Regular cardiac myocyte (primary cell): ENCODE measurements around the gene SARDH. TPM values are rescaled to one million over a fixed set of nuclear protein-coding genes. Genes with fewer than 3 reads are reported as not detected.

Experiments
- total RNA-seq: library from RNA; depleted of rRNA; stranded (reverse); fragments of >200 nt; gene quantifications from 2 replicates; pipeline ENCODE4 v1.2.3, GENCODE V29; 2014

SARDH gene, protein sequence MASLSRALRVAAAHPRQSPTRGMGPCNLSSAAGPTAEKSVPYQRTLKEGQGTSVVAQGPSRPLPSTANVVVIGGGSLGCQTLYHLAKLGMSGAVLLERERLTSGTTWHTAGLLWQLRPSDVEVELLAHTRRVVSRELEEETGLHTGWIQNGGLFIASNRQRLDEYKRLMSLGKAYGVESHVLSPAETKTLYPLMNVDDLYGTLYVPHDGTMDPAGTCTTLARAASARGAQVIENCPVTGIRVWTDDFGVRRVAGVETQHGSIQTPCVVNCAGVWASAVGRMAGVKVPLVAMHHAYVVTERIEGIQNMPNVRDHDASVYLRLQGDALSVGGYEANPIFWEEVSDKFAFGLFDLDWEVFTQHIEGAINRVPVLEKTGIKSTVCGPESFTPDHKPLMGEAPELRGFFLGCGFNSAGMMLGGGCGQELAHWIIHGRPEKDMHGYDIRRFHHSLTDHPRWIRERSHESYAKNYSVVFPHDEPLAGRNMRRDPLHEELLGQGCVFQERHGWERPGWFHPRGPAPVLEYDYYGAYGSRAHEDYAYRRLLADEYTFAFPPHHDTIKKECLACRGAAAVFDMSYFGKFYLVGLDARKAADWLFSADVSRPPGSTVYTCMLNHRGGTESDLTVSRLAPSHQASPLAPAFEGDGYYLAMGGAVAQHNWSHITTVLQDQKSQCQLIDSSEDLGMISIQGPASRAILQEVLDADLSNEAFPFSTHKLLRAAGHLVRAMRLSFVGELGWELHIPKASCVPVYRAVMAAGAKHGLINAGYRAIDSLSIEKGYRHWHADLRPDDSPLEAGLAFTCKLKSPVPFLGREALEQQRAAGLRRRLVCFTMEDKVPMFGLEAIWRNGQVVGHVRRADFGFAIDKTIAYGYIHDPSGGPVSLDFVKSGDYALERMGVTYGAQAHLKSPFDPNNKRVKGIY
- total RNA-seq, result 9.6 and 12.8 TPM in 2 replicates

DNA sequence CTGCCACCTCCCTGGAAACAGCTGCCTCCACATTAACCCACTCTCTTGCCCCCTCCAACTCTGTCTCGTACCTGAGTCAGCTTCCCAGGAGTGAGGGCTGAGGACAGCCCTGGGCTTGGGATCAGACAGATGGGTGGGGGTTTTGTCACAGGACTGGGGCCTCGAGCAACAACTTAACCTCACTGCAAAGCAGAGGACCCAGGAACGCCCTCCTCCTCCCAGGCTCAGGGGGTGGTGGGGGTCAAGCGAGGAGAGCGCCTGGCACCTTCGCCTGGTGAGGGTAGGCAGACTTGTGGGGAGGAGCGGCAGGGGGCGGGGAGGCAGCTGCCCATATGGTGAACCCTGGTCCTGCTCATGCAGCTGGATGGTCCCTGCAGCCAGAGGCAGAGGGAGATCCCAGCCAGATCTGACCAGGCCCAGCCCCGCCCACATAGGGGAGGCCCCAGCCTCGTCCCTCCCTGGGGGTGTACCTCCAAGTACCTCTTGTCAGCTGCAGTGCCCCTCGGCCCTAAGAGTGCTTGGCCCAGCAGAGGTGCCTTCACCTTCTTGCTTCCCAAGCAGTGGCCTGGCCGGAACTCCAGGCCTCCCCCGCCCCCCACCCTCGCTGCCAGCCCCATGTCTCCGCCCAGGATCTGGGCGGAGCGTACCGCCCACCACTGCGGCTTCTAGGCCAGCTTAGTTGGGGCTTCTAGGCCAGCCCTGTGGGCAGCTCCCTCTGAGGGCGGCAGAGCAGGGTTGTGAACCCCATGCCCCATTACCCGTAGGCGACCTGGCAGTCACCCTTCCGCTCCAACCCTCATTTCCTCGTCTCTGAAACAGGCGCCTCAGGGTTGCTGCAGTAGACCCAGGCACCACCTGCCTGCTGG lies at the start of gene SARDH:
TSS of gene SARDH (minus strand) at position 579 of the 866 bp plus-strand sequence. CDS start 4,179 bp downstream, outside the sequence.

DNA sequence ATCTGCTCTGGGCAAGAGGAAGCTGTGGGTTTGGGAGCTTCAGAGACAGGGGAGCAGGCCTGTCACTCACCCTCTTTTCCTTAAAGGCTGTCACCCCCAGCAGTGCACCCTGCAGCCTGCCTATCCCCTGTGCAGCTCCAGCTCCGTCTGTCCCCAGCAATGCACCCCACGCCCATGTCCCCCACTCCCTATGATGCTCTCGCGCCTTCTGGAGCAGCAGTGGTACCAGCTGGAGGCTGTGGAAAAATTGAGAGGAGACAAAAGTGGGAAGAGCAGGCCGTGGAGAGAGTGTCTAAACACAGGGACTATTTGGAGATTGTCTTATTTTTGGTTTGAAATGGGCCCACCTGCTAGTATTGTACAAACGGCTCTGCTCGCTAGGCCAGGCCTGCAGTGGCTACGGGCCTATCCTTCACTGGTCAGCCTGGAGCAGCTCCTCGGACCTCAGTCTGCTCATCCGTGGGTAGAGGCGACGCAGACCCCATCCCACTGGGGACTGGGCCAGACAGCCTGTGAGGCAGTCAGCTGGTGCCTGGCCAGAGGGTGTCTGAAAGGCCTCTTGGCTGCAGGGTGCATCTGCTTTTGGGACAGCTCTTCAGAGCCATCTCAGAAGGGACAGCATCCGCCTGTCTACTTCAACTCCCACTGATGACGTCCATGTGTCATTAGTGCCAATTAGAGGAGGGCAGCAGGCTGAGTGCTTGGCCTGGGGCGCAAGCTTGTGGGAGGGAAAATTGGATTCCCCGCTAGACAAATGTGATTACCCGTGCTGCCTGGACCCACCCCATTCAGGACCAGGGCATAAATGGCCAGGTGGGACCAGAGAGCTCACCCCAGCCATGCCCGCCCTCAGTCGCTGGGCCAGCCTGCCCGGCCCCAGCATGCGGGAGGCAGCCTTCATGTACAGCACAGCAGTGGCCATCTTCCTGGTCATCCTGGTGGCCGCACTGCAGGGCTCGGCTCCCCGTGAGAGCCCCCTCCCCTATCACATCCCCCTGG lies 102.3 kb downstream of the SARDH start, which contains the start of gene DBH:
TSS of gene DBH (plus strand) at position 831 of the 999 bp plus-strand sequence. CDS start at position 840, 9 bp downstream.

Other genes with a start within 250 kb of the SARDH start
- gene MYMK, start 213.4 kb downstream of the SARDH start, total RNA-seq, result not detected in 2 replicates
- gene ADAMTSL2, start 203.6 kb downstream of the SARDH start, total RNA-seq, result 1.2 and 2.8 TPM in 2 replicates
- gene FAM163B, start 129.0 kb downstream of the SARDH start, total RNA-seq, result under 0.01 TPM in 1 of 2 replicates, not detected in the other
- not detected in 2 replicates for gene DBH, start 102.0 kb downstream of the SARDH start, total RNA-seq